Mesothelial cell of epicardium (in vitro differentiated cells): Measurements from ENCODE around the gene CDH18. TPM values are rescaled to one million over a fixed set of nuclear protein-coding genes. Genes with fewer than 3 reads are reported as not detected.

Experiments used
- DNase-seq, 2 experiments: peaks; one replicate each; pipeline ENCODE4 v3.0.0; 2021; ENCODE audit warnings: low spot score in 2 of 2; ENCODE audit not compliant: unreplicated experiment in 2 of 2
- H3K27ac Mint-ChIP-seq: 2 replicates; pipeline ENCODE4 v1.8.0; 2021; ENCODE audit warnings: mixed read lengths
- H3K27me3 Mint-ChIP-seq: 2 replicates; pipeline ENCODE4 v1.8.0; 2021; ENCODE audit warnings: low read depth, mixed read lengths
- H3K36me3 Mint-ChIP-seq: 2 replicates; pipeline ENCODE4 v1.8.0; 2021; ENCODE audit warnings: mixed read lengths
- H3K4me1 Mint-ChIP-seq: 2 replicates; pipeline ENCODE4 v1.8.0; 2021; ENCODE audit warnings: mixed read lengths
- H3K4me3 Mint-ChIP-seq: 2 replicates; pipeline ENCODE4 v1.8.0; 2021; ENCODE audit warnings: mild to moderate bottlenecking, moderate library complexity, mixed read lengths
- H3K9me3 Mint-ChIP-seq: 2 replicates; pipeline ENCODE4 v1.8.0; 2021; ENCODE audit warnings: mixed read lengths
- total RNA-seq: library from RNA; stranded (reverse); gene quantifications from 3 replicates; pipeline ENCODE4 v1.2.1, GENCODE V29; 2021
- TF ChIP-seq, protein P1 (sequence below): fragments of 200-600 bp; sonication (generic); IDR thresholded peaks from one replicate; pipeline ENCODE4 v1.5.0; 2021; ENCODE audit warnings: antibody characterized with exemption; ENCODE audit not compliant: unreplicated experiment

Gene CDH18
- total RNA-seq, 1 donor from 2014 or later: 2.1 TPM

DNA sequence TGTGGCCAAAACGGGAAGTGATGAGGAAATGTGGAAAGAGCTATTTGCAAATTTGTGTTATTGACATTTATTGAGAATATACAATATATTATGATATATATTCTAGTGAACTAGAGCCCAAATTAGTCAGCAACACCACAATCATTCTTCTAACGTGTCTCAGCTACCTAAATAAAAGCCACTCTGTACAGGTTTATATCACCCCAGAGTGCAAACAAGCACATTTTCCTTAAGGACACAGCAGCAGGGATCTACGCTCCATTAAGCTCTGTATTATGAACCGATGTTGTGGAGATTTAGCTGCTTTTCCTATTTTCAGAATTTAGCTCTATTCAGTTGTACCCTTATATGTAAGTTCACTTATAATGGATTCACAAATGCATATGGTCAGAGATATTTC is 77.9 kb downstream of the CDH18 start:
- no peak for DNase-seq
- no peaks in the 10 kb centered on the region for H3K36me3 Mint-ChIP-seq
- no peak overlapping the region for H3K4me3 Mint-ChIP-seq
- H3K9me3 Mint-ChIP-seq: no peaks in the 10 kb centered on the region
- H3K27ac Mint-ChIP-seq: no peak overlapping the region
- no peaks in the 10 kb centered on the region for H3K27me3 Mint-ChIP-seq
- TF ChIP-seq, protein P1, sequence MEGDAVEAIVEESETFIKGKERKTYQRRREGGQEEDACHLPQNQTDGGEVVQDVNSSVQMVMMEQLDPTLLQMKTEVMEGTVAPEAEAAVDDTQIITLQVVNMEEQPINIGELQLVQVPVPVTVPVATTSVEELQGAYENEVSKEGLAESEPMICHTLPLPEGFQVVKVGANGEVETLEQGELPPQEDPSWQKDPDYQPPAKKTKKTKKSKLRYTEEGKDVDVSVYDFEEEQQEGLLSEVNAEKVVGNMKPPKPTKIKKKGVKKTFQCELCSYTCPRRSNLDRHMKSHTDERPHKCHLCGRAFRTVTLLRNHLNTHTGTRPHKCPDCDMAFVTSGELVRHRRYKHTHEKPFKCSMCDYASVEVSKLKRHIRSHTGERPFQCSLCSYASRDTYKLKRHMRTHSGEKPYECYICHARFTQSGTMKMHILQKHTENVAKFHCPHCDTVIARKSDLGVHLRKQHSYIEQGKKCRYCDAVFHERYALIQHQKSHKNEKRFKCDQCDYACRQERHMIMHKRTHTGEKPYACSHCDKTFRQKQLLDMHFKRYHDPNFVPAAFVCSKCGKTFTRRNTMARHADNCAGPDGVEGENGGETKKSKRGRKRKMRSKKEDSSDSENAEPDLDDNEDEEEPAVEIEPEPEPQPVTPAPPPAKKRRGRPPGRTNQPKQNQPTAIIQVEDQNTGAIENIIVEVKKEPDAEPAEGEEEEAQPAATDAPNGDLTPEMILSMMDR: no peak
- H3K4me1 Mint-ChIP-seq: no peaks in the 10 kb centered on the region

DNA sequence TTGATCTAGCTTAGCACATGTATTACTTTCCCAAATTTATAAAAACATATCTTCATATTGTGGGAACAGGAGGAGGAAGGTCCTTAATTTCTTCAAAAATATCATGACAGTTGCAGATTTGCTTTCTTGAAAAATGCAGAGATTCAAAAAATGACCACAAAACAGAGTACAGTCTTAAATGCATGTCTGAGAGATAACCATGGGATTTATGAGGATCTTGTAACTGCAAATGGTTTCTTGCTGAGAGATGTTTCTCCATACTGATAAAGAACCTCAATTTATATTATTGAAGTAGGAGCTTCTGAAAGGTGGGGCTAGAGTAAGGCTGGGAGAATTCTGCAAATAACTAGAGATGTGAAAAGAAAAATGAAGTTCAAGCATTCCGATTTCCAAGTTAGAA is 83.2 kb downstream of the CDH18 start:
- no peak for DNase-seq
- Mint-ChIP-seq H3K9me3 (no peaks in the 10 kb centered on the region), H3K36me3 (no peaks in the 10 kb centered on the region), H3K27me3 (no peaks in the 10 kb centered on the region), H3K27ac (peak overlapping the region; percentile 17), H3K4me1 (peaks cover 10% of the 10 kb centered on the region), H3K4me3 (no peak overlapping the region)
- TF ChIP-seq, protein P1: no peak

DNA sequence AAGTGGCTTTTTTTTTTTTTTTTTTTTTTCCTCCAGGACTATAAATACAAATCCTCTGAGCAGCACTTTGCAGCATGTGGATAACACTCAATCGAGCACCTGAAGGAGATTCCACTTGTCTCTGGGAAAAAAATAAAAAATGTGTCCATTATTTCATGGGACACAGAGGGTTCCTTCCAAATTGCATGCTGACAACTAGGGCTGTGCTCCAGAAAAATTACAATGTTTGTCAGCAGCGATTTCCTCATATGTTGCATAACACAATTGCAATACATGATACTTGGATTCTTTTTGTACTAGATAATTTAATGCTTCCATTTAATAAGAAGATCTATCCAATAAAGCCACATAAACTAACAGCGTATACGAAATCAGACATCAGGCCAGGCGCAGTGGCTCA is 84.4 kb downstream of the CDH18 start:
- H3K36me3 Mint-ChIP-seq: no peaks in the 10 kb centered on the region
- H3K27ac Mint-ChIP-seq: peak overlapping the region; percentile 50
- H3K27me3 Mint-ChIP-seq: no peaks in the 10 kb centered on the region
- H3K4me1 Mint-ChIP-seq: peaks cover 10% of the 10 kb centered on the region
- H3K9me3 Mint-ChIP-seq: no peaks in the 10 kb centered on the region
- no peak overlapping the region for H3K4me3 Mint-ChIP-seq
- DNase-seq: no peak
- TF ChIP-seq, protein P1: no peak

DNA sequence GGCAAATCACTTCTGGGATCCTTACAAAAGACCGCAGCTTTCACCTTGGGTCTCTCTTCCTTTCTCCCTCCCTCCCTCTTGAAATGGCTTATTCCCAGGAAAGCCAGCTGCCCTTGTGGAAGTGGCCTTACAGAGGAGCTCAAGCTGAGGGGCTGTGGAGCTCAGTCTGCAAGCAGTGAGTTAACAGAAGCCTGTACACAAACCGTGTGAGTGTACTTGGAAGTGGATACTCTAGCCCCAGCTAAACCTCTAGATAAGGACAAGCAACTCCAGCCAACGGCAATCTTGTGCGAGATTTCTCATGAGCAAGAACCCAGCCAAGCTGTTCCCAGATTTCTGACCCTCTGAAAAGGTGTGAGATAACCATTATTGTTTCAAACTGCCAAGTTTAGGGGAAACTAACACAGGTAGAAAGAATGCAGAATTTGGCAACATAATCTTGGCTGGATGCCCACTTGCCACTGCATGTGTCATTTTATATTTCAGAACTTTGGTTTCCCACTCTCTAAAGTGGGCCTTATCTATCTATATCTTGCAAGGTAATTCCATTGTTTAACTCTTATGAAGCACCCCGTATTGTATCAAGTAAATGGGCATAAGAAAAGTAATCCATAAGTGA is 85.6 kb downstream of the CDH18 start:
- Mint-ChIP-seq H3K27ac (no peak overlapping the region), H3K9me3 (no peaks in the 10 kb centered on the region)
- no peak for DNase-seq

DNA sequence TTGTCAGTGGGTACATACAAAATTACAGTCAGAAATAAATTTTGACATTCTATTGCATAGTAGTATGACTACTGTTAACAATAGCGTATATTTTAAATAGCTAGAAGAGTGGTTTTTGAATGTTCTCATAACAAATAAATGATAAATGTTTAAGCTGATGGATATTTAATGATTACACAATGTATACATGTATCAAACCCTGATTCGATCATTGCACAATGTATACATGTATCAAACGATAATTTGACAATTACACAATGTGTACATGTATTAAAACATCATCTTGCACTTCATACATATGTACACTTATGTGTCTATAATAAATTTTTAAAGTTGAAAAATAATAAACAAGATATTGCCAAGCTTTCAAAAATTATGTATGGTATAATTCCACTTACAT is 87.7 kb downstream of the CDH18 start:
- peaks cover 12% of the 10 kb centered on the region for H3K4me1 Mint-ChIP-seq

More for the DNA sequence above, 85.6 kb downstream of the CDH18 start:
- TF ChIP-seq, protein P1: no peak
- Mint-ChIP-seq H3K4me1 (peaks cover 10% of the 10 kb centered on the region), H3K36me3 (no peaks in the 10 kb centered on the region), H3K27me3 (no peaks in the 10 kb centered on the region), H3K4me3 (no peak overlapping the region)

More for the DNA sequence above, 87.7 kb downstream of the CDH18 start:
- no peak overlapping the region for H3K4me3 Mint-ChIP-seq
- TF ChIP-seq, protein P1: no peak
- H3K36me3 Mint-ChIP-seq: no peaks in the 10 kb centered on the region
- H3K27me3 Mint-ChIP-seq: no peaks in the 10 kb centered on the region
- H3K27ac Mint-ChIP-seq: no peak overlapping the region
- no peak for DNase-seq
- H3K9me3 Mint-ChIP-seq: no peaks in the 10 kb centered on the region
